NCI-H187 (cell line): ENCODE results near the gene KLRC3.
A peak's percentile ranks its signal among the peaks of the same experiment; 100 is the strongest.
"Not testable (repeated sequence)": the region's sequence is repeated elsewhere in the genome, so short reads cannot be mapped to it uniquely, and the experiment has no call there.

ENCODE experiments used
- DNase-seq, 2 experiments: peaks; one replicate each; lab custom pipeline; 2025; lab: John Stamatoyannopoulos, UW

Gene KLRC3

DNA sequence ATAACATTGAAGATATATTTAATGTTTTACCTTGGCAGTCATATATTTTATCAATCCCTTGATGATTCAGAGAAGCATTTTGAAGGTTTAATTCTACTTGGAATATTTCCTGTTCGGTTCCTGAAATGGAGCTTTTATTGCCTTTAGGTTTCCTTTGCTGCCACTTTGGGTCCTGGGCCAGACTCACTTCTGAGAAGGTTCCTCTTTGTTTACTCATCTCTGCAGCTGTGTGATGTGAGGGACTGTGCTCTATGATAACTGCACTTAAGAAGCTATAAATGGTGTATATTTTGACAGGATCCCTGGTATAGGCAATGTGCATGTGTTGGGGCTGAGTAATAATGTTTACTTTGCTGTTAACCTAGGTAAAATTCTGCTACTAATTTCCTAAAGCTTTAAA is at the start of gene KLRC3:
Gene KLRC3, minus strand, starts transcription at position 262 of the 400 bp plus-strand sequence. Its CDS starts 45 bp downstream, at position 217.
- DNase-seq: not testable (repeated sequence)

DNA sequence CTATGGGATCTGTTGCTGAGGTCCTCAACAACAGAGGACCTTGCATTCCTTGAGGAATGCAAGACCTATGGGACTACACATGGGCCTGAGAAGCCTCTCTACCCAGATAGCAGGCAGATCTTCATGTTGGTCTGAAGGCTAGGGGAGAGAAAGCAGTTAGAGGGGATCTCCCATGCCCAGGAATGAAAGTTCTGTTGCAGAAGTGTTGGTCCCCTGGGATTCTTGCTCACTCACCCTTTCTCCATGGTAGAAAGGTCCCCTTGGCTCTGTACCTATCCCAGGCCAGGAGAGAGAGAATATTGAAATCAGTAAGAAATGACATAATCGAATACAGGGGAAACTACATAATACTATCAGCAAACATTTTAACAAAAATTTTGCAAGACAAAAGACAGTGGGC is 49.3 kb upstream of the KLRC3 start:
- DNase-seq: no peak

DNA sequence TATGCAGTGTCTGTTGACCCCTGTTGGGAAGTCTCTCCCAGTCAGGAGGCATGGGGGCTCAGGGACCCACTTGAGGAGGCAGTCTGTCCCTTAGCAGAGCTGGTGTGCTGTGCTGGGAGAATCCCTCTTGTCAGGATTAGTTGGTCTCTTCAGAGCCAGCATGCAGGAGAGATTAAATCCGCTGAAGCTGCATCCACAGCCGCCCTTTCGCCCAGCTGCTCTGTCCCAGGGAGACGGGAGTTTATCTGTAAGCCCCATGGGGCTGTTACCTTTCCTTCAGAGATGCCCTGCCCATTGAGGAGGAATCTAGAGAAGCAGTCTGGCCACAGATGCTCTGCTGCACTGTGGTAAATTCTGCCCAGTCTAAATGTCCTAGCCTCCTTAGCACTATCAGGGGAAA is 45.9 kb upstream of the KLRC3 start:
- DNase-seq: no peak

DNA sequence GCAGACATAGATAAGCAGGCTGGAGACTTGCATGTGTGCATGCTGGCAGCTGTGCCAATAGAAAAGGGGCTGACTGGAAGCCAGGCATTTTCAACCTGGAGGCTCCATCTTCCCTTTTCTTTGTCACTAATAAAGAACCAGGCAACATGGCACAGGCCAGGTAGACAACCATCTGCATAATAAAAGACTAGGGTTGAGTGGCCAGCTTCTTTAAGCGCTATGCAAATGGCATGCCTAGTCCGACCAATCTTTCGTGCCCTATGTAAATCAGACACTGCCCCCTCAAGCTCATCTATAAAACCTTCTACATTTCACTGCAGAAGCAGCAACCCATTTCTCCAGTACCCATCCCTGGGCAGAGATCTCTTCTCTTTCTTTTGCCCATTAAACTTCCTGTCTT is 37.4 kb upstream of the KLRC3 start:
- no peak for DNase-seq

DNA sequence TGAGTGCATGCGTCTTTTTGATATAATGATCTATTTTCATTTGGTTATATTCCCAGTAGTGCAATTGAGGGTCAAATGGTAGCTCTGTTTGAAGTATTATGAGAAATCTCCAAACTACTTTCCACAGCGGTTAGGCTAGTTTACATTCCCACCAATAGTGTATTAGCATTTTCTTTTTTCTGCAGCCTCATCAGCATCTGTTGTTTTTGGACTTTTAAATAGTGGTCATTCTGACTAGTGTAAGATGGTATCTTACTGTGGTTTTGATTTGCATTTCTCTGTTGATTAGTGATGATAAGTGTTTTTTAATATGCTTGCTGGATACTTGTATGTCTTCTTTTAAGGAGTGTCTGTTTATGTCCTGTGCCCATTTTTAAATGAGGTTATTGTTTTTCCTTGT is 36.5 kb upstream of the KLRC3 start:
- no peak for DNase-seq

DNA sequence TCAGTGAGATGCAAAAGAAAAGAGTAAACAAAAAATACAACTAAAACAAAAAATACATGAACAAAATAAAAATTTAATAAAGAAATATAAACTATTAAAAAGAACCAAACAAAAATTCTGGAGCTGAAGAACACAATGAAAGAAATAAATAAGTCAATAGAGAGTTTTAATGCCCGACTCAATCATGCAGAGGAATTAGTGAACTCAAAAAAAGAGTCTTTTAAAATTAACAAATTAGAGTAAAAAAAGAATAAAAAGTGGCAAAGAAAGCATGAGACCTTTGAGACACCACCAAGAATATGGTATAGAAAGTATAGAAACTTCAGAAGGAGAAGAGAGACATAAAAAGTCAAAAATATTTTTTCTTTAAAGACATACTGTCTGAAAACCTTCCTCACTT is 35.4 kb upstream of the KLRC3 start:
- DNase-seq: no peak

DNA sequence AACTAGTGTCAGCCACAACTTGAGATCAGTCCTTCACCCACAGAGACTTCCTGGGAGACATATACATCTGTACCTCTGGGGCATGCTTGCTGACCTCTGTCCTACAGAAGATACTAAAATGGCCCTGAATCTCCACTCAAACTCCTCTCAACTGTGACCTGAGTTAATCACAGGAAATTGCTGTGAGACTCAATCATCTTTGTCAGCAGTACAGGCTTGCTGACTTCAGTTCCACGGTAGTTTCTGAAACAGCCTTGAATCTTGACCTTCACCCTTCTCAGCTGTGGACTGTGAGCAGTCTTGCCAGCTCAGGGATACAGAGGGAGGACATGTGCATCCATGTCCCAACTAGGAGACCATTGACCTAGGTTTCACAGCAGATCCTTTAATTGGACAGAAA is 34.1 kb upstream of the KLRC3 start:
- no peak for DNase-seq

DNA sequence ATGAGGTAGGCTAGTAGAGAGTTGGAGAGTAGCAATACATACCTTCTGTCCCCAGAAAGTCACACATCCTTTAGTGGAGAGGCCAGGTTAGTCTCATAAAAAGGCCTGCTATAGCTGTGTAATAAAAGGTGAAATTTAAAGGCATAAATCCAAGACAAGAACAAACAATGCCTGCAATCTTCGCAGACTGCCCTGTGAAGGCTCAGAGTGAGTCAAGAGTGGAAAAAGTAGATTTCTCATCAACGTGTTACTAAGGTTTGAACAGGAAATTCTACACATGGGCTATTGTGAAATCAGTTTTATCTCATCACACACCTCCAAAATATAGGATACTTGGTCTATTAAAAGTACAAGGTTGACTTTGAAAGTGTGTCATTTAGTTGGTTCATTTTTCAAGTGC is 32.8 kb upstream of the KLRC3 start, which contains the start of gene KLRC1:
Gene KLRC1, minus strand, starts transcription at position 222 of the 400 bp plus-strand sequence. CDS start 2,221 bp downstream, outside the sequence.
- no peak for DNase-seq

DNA sequence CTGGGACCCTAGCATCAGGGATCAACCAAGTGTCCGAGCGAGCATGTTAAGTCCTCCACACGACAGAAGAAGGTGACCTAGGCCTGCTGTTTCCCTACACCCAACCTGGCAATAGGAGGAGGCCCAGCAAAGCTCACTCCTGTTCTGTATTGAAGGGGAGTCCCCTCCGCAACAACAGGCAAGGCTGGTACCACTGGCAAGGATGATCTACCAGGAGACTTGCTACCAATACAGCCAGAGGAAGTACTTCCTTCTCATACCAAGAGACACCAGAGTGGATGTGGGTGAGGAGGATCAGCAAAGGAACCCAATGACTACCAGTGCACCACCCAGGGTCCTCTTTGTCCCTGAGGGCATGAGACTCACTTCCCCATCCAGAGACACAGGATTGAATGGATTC is 27.8 kb upstream of the KLRC3 start:
- no peak for DNase-seq

DNA sequence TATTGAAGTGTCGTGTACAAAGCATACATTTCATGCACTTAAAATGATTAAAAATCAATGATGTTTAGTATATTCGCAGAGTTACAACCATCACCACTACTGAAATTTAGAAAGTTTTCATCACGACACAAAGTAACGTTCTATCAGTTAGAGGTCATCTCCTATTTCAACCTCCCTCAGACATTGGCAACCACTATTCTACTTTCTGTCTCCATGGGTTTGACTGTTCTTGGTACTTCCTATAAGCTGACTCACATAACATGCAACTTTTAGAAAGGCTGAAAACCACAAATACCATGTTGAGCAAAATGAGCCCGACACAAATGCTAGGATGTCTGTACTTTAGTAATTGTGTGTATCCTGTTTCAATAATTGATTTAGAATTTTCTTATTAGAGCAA is 25.7 kb upstream of the KLRC3 start:
- DNase-seq: not testable (repeated sequence)

DNA sequence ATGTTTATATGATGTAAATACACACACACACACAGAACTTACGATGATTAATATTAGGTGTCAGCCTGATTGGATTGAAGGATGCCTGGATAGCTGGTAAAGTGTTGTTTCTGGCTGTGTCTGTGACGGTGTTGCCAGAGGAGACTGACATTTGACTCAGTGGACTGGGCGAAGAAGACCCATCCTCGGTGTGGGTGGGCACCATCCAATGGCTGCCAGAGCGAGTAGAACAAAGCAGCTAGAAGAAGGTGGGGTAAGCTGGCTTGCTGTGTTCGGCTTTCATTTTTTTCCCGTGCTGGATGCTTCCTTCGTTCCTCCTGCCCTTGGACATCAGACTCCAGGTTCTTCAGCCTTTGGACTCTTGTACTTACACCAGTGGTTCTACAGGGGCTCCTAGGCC is 20.7 kb upstream of the KLRC3 start:
- not testable (repeated sequence) for DNase-seq

DNA sequence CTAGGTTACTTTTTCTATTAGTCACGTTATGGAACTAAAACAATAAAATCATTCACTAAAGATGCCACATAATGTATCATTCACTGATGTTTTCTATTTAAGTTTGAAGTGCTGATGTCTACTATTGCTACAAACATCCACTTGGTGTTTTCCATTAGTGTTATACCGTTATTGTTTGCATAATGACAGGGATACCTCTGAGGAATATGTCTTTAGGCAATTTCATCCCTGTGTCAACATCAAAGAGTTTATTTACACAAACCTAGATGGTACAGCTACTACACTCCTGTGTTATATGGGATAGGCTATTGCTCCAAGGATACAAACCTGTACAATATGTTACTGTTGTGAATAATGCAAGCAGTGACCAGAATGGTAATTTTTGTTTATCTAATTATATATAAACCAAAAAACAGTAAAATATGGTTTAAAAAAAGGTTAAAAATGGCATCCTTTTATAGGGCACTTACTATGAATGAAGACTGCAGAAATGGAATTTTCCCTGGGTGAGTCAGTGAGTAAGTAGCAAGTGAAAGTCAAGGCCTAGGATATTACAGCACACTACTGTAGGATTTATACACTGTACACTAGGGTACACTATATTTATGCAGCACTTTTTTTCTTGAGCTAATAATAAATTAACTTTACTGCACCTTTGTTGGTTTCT is 19.3 kb upstream of the KLRC3 start:
- not testable (repeated sequence) for DNase-seq

DNA sequence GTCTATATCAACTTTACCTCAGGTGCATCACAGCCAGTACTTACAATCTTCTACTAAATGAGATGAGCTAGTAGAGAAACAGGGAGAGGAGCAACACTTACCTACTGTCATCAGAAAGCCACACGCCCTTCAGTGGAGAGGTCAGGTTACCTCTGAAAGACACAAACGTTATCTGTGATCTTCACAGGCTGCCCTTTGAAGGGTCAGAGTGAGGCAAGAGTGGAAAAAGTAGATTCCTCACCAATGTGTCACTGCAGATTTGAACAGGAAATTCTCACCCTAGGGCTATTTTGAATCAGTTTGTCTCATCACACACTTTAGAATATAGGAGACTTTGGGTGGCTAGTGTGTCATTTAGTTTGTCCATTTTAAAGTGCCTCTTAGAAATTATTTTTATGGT is 17.2 kb upstream of the KLRC3 start:
- DNase-seq: not testable (repeated sequence)

DNA sequence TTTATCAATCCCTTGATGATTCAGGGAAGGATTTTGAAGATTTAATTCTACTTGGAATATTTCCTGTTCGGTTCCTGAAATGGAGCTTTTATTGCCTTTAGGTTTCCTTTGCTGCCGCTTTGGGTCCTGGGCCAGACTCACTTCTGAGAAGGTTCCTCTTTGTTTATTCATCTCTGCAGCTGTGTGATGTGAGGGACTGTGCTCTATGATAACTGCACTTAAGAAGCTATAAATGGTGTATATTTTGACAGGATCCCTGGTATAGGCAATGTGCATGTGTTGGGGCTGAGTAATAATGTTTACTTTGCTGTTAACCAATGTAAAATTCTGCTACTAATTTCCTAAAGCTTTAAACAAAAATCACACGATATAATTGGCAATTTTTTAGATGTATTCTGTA is 15.4 kb upstream of the KLRC3 start, which contains the start of gene KLRC2:
Gene KLRC2, minus strand, starts transcription at position 195 of the 400 bp plus-strand sequence. Its CDS starts 24 bp downstream, at position 171.
- not testable (repeated sequence) for DNase-seq

DNA sequence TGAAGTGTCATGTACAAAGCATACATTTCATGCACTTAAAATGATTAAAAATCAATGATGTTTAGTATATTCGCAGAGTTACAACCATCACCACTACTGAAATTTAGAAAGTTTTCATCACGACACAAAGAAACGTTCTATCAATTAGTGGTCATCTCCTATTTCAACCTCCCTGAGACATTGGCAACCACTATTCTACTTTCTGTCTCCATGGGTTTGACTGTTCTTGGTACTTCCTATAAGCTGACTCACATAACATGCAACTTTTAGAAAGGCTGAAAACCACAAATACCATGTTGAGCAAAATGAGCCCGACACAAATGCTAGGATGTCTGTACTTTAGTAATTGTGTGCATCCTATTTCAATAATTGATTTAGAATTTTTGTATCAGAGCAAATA is 10.2 kb upstream of the KLRC3 start:
- not testable (repeated sequence) for DNase-seq

DNA sequence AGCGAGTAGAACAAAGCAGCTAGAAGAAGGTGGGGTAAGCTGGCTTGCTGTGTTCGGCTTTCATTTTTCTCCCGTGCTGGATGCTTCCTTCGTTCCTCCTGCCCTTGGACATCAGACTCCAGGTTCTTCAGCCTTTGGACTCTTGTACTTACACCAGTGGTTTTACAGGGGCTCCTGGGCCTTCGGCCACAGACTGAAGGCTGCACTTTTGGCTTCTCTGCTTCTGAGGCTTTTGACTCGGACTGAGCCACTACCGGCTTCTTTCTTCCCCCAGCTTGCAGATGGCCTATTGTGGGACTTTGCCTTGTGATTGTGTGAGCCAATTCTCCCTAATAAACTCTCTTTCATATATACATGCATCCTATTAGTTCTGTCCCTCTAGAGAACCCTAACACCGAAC is 5.5 kb upstream of the KLRC3 start:
- not testable (repeated sequence) for DNase-seq

DNA sequence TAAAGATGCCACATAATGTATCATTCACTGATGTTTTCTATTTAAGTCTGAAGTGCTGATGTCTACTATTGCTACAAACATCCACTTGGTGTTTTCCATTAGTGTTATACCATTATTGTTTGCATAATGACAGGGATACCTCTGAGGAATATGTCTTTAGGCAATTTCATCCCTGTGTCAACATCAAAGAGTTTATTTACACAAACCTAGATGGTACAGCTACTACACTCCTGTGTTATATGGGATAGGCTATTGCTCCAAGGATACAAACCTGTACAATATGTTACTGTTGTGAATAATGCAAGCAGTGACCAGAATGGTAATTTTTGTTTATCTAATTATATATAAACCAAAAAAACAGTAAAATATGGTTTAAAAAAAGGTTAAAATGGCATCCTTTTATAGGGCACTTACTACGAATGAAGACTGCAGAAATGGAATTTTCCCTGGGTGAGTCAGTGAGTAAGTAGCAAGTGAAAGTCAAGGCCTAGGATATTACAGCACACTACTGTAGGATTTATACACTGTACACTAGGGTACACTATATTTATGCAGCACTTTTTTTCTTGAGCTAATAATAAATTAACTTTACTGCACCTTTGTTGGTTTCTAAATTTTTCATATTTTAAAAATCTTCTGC is 4.0 kb upstream of the KLRC3 start:
- not testable (repeated sequence) for DNase-seq

DNA sequence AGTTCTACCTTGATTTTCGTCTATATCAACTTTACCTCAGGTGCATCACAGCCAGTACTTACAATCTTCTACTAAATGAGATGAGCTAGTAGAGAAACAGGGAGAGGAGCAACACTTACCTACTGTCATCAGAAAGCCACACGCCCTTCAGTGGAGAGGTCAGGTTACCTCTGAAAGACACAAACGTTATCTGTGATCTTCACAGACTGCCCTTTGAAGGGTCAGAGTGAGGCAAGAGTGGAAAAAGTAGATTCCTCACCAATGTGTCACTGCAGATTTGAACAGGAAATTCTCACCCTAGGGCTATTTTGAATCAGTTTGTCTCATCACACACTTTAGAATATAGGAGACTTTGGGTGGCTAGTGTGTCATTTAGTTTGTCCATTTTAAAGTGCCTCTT is 1.8 kb upstream of the KLRC3 start:
- not testable (repeated sequence) for DNase-seq

DNA sequence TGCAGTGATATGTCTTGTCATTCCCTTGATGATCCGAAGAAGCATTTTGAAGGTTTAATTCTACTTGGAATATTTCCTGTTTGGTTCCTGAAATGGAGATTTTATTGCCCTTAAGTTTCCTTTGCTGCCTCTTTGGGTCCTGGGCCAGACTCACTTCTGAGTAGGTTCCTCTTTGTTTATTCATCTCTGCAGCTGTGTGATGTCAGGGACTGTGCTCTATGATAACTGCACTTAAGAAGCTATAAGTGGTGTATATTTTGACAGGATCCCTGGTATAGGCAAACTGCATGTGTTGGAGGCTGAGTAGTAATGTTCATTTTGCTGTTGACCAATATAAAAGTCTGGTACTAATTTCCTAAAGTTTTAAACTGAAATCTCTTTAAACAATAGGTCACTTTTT is 11.0 kb downstream of the KLRC3 start, which contains the start of gene KLRC4:
Gene KLRC4, minus strand, starts transcription at position 366 of the 400 bp plus-strand sequence. Its CDS starts 182 bp downstream, at position 184.
- DNase-seq: peak; percentile 3 to 31

DNA sequence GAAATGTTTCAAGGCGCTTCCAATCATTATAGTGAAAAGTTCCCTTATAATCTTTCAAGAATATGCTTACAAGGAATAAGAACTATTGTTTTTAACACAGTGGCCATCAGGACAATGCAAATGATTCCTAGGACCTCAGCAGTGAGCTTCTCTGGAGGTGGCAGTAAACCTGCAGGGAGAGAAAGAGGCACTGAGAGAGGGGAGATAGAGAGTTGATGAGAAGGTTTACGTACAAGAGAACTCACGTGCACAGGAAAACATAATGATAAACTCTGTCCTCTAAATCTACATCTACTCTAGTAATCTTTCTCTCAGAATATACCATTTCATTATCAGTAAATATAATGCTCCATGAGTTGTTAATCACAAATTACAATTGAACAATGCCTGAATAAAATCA is 11.6 kb downstream of the KLRC3 start:
- no peak for DNase-seq

DNA sequence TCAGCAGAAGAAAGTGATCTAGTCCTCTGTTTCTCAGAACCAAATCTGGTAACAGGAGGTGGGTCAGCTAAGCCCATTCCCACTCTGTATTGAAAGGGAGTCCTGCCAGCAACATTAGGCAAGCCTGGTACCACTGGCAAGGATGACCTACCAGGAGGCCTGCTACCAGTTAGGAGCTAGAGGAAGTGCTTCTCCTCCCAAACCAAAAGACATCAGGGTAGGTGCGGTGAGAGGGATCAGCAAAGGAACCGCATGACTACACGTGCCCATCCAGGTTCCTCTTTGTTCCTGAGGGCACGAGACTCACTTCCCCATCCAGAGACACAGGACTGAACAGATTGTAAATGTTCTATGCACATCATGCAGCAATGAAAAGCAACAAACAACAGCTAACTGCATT is 13.7 kb downstream of the KLRC3 start:
- DNase-seq: no peak

DNA sequence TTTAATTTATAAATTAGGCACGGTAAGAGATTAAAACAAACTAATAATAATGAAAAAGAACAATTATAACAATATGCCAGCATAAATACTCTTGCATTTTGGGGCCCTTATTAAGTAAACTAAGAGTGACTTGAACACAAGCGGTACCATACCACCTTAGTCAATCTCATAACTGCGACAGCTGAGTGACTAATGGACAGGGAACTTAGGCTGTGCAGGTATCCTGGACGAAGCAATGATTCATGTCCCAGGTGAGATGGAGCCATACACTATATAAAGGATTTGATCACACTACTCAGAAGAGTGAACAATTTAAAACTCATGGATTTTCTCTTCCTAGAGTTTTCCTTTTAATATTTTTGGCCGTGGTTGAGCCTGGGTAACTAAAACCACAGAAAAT is 15.1 kb downstream of the KLRC3 start:
- DNase-seq: no peak

DNA sequence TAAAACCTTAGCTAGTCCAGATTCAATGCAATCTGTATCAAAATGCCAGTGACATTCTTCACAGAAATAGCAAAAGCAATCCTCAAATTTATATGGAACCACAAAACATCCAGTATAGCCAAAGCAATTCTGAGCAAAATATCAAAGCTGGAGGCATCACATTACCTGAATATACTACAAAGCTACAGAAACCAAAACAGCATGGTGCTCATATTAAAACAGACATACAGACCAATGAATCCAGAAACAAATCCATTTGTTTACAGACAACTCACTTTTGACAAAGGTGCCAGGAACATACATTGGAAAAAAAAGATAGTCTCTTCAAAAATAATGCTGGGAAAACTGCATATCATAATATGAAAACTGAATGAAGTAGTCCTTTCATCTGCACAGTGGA is 15.6 kb downstream of the KLRC3 start:
- no peak for DNase-seq
